IMR-90 (cell line): Measurements from ENCODE around the gene FCHSD2. TPM values are rescaled to one million over a fixed set of nuclear protein-coding genes. Genes with fewer than 3 reads are reported as not detected.
"Not testable (repeated sequence)": the region's sequence is repeated elsewhere in the genome, so short reads cannot be mapped to it uniquely, and the experiment has no call there.

Experiments
- ATAC-seq: fragments of 200-7000 bp; cut with Tn5 transposase; 2 replicates; pipeline ENCODE4 v1.9.1; 2020; ENCODE audit warnings: low read depth, mild to moderate bottlenecking, moderate library complexity
- BruUV-seq: library from RNA; stranded (reverse); fragments of 400-500 nt; replicated peaks from 2 replicates; lab custom pipeline; 2021; lab: Mats Ljungman, UMichigan
- CTCF ChIA-PET: fragments of 300-600 bp; formaldehyde crosslinking; extraction: SDS; loops from one replicate; lab custom pipeline; 2021; ENCODE audit warnings: antibody characterized with exemption; lab: Yijun Ruan, JAX
- POLR2A ChIA-PET: fragments of 300-600 bp; sonication (Branson Sonifier 250); formaldehyde crosslinking; loops from one replicate; lab custom pipeline; 2022; ENCODE audit warnings: antibody characterized with exemption; ENCODE audit not compliant: unreplicated experiment; lab: Charles Lee
- DNase-seq: peaks from one replicate; pipeline ENCODE4 v3.0.0; 2013
- H2AFZ ChIP-seq: replicated peaks from 2 replicates; pipeline ENCODE3; 2013; ENCODE audit warnings: low read length, mild to moderate bottlenecking; ENCODE audit not compliant: poor library complexity
- H2AK5ac ChIP-seq: 2 replicates; pipeline ENCODE4 v1.6.1; 2013; ENCODE audit warnings: low read depth, low read length, inconsistent platforms
- H2AK9ac ChIP-seq: replicated peaks from 2 replicates; pipeline ENCODE3; 2013; ENCODE audit warnings: mild to moderate bottlenecking, low read depth, low read length, moderate library complexity; ENCODE audit not compliant: poor library complexity
- H2BK120ac ChIP-seq: 2 replicates; pipeline ENCODE4 v1.6.1; 2013; ENCODE audit warnings: low read depth, low read length, inconsistent platforms
- H2BK15ac ChIP-seq: 3 replicates; pipeline ENCODE4 v1.6.1; 2013; ENCODE audit warnings: low read depth, low read length, inconsistent platforms
- H2BK20ac ChIP-seq: 2 replicates; pipeline ENCODE4 v1.6.1; 2013; ENCODE audit warnings: low read depth, mild to moderate bottlenecking, inconsistent platforms, low read length, moderate library complexity
- H2BK5ac ChIP-seq: 2 replicates; pipeline ENCODE4 v1.6.1; 2013; ENCODE audit warnings: mild to moderate bottlenecking, low read depth, low read length, inconsistent platforms; ENCODE audit not compliant: poor library complexity, severe bottlenecking
- H3K14ac ChIP-seq: replicated peaks from 2 replicates; pipeline ENCODE4 v1.6.1; 2013; ENCODE audit warnings: low read depth, low read length, inconsistent platforms
- H3K18ac ChIP-seq: 2 replicates; pipeline ENCODE4 v1.6.1; 2013; ENCODE audit warnings: low read depth, low read length, control low read depth
- H3K23ac ChIP-seq: 2 replicates; pipeline ENCODE4 v1.6.1; 2013; ENCODE audit warnings: low read depth, low read length, inconsistent platforms
- H3K27ac ChIP-seq: 2 replicates; pipeline ENCODE4 v1.5.1; 2013; ENCODE audit warnings: mild to moderate bottlenecking, control low read depth, low read length; ENCODE audit not compliant: insufficient read depth
- H3K27me3 ChIP-seq: 2 replicates; pipeline ENCODE4 v1.6.1; 2013; ENCODE audit warnings: low read length; ENCODE audit not compliant: control insufficient read depth, insufficient read depth
- H3K36me3 ChIP-seq: 2 replicates; pipeline ENCODE4 v1.6.1; 2013; ENCODE audit warnings: low read length, mixed read lengths; ENCODE audit not compliant: control insufficient read depth, insufficient read depth
- H3K4ac ChIP-seq: 2 replicates; pipeline ENCODE4 v1.6.1; 2013; ENCODE audit warnings: low read depth, low read length, inconsistent platforms
- H3K4me1 ChIP-seq: 2 replicates; pipeline ENCODE4 v1.6.1; 2013; ENCODE audit warnings: low read length, mixed read lengths; ENCODE audit not compliant: control insufficient read depth, insufficient read depth
- H3K4me2 ChIP-seq: 2 replicates; pipeline ENCODE4 v1.6.1; 2013; ENCODE audit warnings: low read depth, mild to moderate bottlenecking, control low read depth, low read length, moderate library complexity
- H3K4me3 ChIP-seq: 2 replicates; pipeline ENCODE4 v1.5.1; 2013; ENCODE audit warnings: low read depth, mild to moderate bottlenecking, control low read depth, low read length, moderate library complexity; ENCODE audit not compliant: insufficient read depth
- H3K56ac ChIP-seq: 2 replicates; pipeline ENCODE4 v1.6.1; 2013; ENCODE audit warnings: low read length, inconsistent platforms; ENCODE audit not compliant: insufficient read depth; ENCODE audit errors: extremely low read depth
- H3K79me1 ChIP-seq, 2 experiments: 2 replicates each; pipeline ENCODE4 v1.6.1; 2013; ENCODE audit warnings: low read length in 2 of 2, inconsistent platforms in 1 of 2, low read depth in 1 of 2
- H3K9ac ChIP-seq: 2 replicates; pipeline ENCODE4 v1.6.1; 2013; ENCODE audit warnings: low read depth, low read length, control low read depth
- H3K9me1 ChIP-seq: 2 replicates; pipeline ENCODE4 v1.6.1; 2013; ENCODE audit warnings: low read length, inconsistent platforms; ENCODE audit not compliant: insufficient read depth
- H3K9me3 ChIP-seq: 2 replicates; pipeline ENCODE4 v1.6.1; 2013; ENCODE audit warnings: low read length; ENCODE audit not compliant: control insufficient read depth, insufficient read depth
- H4K20me1 ChIP-seq: 2 replicates; pipeline ENCODE4 v1.6.1; 2013; ENCODE audit warnings: low read length, inconsistent platforms; ENCODE audit not compliant: insufficient read depth
- H4K5ac ChIP-seq: 2 replicates; pipeline ENCODE4 v1.6.1; 2013; ENCODE audit warnings: mild to moderate bottlenecking, low read depth, low read length, control low read depth
- H4K8ac ChIP-seq, 2 experiments: 2 replicates each; pipeline ENCODE4 v1.6.1; 2013; ENCODE audit warnings: low read depth in 2 of 2, low read length in 2 of 2, control low read depth in 1 of 2, inconsistent platforms in 1 of 2
- H4K91ac ChIP-seq: 2 replicates; pipeline ENCODE4 v1.6.1; 2013; ENCODE audit warnings: low read depth, low read length, inconsistent platforms; ENCODE audit not compliant: insufficient read depth
- BHLHE40 ChIP-seq: fragments of 150-350 bp; IDR thresholded peaks from 2 replicates; pipeline ENCODE4 v1.6.1; 2016; ENCODE audit warnings: mild to moderate bottlenecking, low read depth, low read length
- POLR2A ChIP-seq: IDR thresholded peaks from 2 replicates; pipeline ENCODE4 v1.6.1; 2012; ENCODE audit warnings: mild to moderate bottlenecking, low read depth, low read length
- RCOR1 ChIP-seq: IDR thresholded peaks from 2 replicates; pipeline ENCODE4 v1.6.1; 2012; ENCODE audit warnings: mild to moderate bottlenecking, low read length, improper control_type of control experiment; ENCODE audit not compliant: insufficient replicate concordance
- WGBS, 2 experiments: methylation state at CpG; one replicate each; pipeline versions ENCODE4 v1.1.5 to v1.1.7; 2013; ENCODE audit warnings: missing lambda C conversion rate in 2 of 2; ENCODE audit not compliant: insufficient read length in 1 of 2; ENCODE audit errors: extremely low coverage in 2 of 2; 5-methylcytosine and 5-hydroxymethylcytosine counted together
- dilution Hi-C: fragments of 300-500 bp; cut with HindIII; formaldehyde crosslinking; loops from one replicate; pipeline ENCODE4 v1.14.3; 2018; ENCODE audit warnings: low sequenced_read_pairs; ENCODE audit not compliant: unreplicated experiment
- in situ Hi-C: fragments of 300-500 bp; cut with MboI; formaldehyde crosslinking; loops from 3 replicates; pipeline ENCODE4 v1.14.3; 2019; ENCODE audit warnings: low sequenced_read_pairs, inconsistent platforms, mixed read lengths
- intact Hi-C: fragments of 100-400 bp; cut with micrococcal nuclease; formaldehyde crosslinking; loops from 2 replicates; pipeline ENCODE4 v1.10.0; 2022
- polyA plus RNA-seq, 3 experiments: library from polyadenylated mRNA; depleted of rRNA; stranded (reverse); fragments of >200 nt; gene quantifications; 2 replicates each; pipeline ENCODE4 v1.2.3, GENCODE V29; 2012; ENCODE audit warnings: low replicate concordance in 1 of 3
- total RNA-seq: library from RNA; depleted of rRNA; stranded (reverse); fragments of >200 nt; gene quantifications from 2 replicates; pipeline ENCODE4 v1.2.3, GENCODE V29; 2012

Gene FCHSD2
- total and polyA plus RNA-seq, 2 of the 4 experiments (the other 2 are of a cell fraction): 5.9 to 18.7 TPM

DNA sequence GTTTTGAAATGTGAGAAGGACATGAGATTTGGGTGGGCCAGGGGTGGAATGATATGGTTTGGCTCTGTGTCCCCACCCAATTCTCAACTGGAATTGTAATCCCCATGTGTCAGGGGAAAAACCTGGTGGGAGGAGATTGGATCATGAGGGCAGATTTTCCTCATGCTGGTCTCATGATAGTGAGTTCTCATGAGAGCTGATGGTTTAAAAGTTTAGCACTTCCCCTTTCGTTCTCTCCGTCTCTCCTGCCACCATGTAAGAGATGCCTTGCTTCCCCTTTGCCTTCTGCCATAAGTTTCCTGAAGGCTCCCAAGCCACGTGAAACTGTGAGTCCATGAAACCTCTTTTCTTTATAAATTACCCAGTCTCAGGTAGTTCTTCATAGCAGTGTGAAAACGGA, 113.5 kb downstream of the FCHSD2 start:
- Histone ChIP-seq H2AFZ (no peak overlapping the region), H2AK9ac (no peak overlapping the region), H3K27me3 (no peaks in the 10 kb centered on the region), H4K91ac (no peak overlapping the region), H3K18ac (no peak overlapping the region), H2BK120ac (no peak overlapping the region), H3K9ac (no peak overlapping the region), H3K4ac (no peak overlapping the region), H3K23ac (no peak overlapping the region), H3K14ac (no peak overlapping the region), H3K9me3 (peaks cover 11% of the 10 kb centered on the region), H3K27ac (no peak overlapping the region), H2BK15ac (no peak overlapping the region), H4K5ac (no peak overlapping the region), H3K79me1 (peaks cover 22 to 44% of the 10 kb centered on the region in 2 experiments), H3K4me2 (no peak overlapping the region), H2AK5ac (no peak overlapping the region), H3K4me3 (no peak overlapping the region), H4K20me1 (no peaks in the 10 kb centered on the region; the same call in 1 of the 2 replicates), H3K4me1 (no peaks in the 10 kb centered on the region), H3K56ac (no peak overlapping the region), H2BK20ac (no peak overlapping the region), H2BK5ac (no peak overlapping the region), H3K36me3 (peaks cover 4% of the 10 kb centered on the region; the same call in 1 of the 2 replicates), H4K8ac (no peak overlapping the region), H3K9me1 (no peaks in the 10 kb centered on the region)
- no peak for TF ChIP-seq BHLHE40
- TF ChIP-seq POLR2A: no peak
- TF ChIP-seq RCOR1: no peak
- intact Hi-C loops (no loop called here), dilution Hi-C loops (no loop called here), in situ Hi-C loops (no loop called here)
- ChIA-PET CTCF (no interaction called here), POLR2A (no interaction called here)
- no peak for ATAC-seq
- BruUV-seq: no TSS peak
- no peak for DNase-seq
- WGBS, 2 experiments: no CpG with 5 or more reads among the region's 4 CpGs

DNA sequence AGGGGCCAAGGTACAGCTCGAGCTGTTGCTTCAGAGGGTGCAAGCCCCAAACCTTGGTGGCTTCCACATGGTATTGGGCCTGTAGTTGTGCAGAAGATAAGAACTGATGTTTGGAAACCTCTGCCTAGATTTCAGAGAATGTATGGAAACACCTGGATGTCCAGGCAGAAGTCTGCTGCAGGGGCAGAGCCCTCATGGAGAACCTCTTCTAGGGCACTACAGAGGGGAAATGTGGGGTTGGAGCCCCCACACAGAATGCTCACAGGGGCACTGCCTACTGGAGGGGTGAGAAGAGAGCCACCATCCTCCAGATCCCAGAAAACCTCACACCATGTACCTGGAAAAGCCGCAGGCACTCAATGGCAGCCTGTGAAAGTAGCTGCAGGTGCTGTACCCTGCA, 114.3 kb downstream of the FCHSD2 start:
- H3K9me3 ChIP-seq: peaks cover 11% of the 10 kb centered on the region

More for the DNA sequence above, 114.3 kb downstream of the FCHSD2 start:
- H3K14ac ChIP-seq, H2AK5ac ChIP-seq, H4K20me1 ChIP-seq, H2BK15ac ChIP-seq, ATAC-seq, H3K27ac ChIP-seq, in situ Hi-C loops, H2BK20ac ChIP-seq, H2AFZ ChIP-seq, H3K23ac ChIP-seq, H4K8ac ChIP-seq, intact Hi-C loops, H3K4ac ChIP-seq, dilution Hi-C loops, H3K9me1 ChIP-seq, H3K27me3 ChIP-seq, POLR2A ChIA-PET, H3K4me1 ChIP-seq, H3K4me2 ChIP-seq, H3K36me3 ChIP-seq, H2AK9ac ChIP-seq, H3K4me3 ChIP-seq, H3K9ac ChIP-seq, H2BK5ac ChIP-seq, CTCF ChIA-PET, BruUV-seq, H4K91ac ChIP-seq, H2BK120ac ChIP-seq, H3K56ac ChIP-seq, DNase-seq, H3K18ac ChIP-seq, H4K5ac ChIP-seq: not testable (repeated sequence)
- H3K79me1 ChIP-seq: peaks cover 22 to 48% of the 10 kb centered on the region in 2 experiments
- WGBS, 2 experiments: 100% methylated on average over 1 of the region's 2 CpGs; no CpG with 5 or more reads in 1 of the 2 experiments
